Lower leg skin (tissue), 4 donors: ENCODE measurements around the gene LRRC10. TPM values are rescaled to one million over a fixed set of nuclear protein-coding genes. Genes with fewer than 3 reads are reported as not detected.
A peak's percentile ranks its signal among the peaks of the same experiment; 100 is the strongest.

Source experiments
- DNase-seq, 2 donors: peaks; one replicate each; pipeline ENCODE4 v3.0.0-alpha.2; 2019; ENCODE audit warnings: low spot score in 2 of 2
- H3K4me3 ChIP-seq: fragments of 200-600 bp; sonication (generic); 2 replicates; pipeline ENCODE4 v1.5.1; 2017; ENCODE audit warnings: mild to moderate bottlenecking, low read depth; ENCODE audit not compliant: poor library complexity, severe bottlenecking
- POLR2A ChIP-seq, 2 donors: fragments of 450-650 bp; IDR thresholded peaks; one replicate each; pipeline ENCODE4 v1.6.1; 2016 to 2017; ENCODE audit warnings: antibody characterized with exemption in 2 of 2, mild to moderate bottlenecking in 1 of 2, moderate library complexity in 1 of 2
- WGBS, 2 donors: methylation state at CpG; one replicate each; pipeline ENCODE4 v1.1.5; 2018; 5-methylcytosine and 5-hydroxymethylcytosine counted together
- intact Hi-C: fragments of 100-400 bp; cut with DNase I; formaldehyde crosslinking; loops from one replicate; pipeline ENCODE4 v1.15.0; 2023; ENCODE audit warnings: low total_unique reads
- total RNA-seq, 4 donors: library from RNA; depleted of rRNA; stranded (reverse); fragments of >200 nt; gene quantifications; one replicate each; pipeline ENCODE4 v1.1.0, GENCODE V29; 2016
- TF ChIP-seq, protein P1 (sequence below), 3 donors: fragments of 450-650 bp; IDR thresholded peaks; one replicate each; pipeline ENCODE4 v1.5.1; 2016; ENCODE audit warnings: antibody characterized with exemption in 3 of 3, mild to moderate bottlenecking in 3 of 3, moderate library complexity in 2 of 3

The LRRC10 gene
- total RNA-seq, 4 donors from 2014 or later = not detected

DNA sequence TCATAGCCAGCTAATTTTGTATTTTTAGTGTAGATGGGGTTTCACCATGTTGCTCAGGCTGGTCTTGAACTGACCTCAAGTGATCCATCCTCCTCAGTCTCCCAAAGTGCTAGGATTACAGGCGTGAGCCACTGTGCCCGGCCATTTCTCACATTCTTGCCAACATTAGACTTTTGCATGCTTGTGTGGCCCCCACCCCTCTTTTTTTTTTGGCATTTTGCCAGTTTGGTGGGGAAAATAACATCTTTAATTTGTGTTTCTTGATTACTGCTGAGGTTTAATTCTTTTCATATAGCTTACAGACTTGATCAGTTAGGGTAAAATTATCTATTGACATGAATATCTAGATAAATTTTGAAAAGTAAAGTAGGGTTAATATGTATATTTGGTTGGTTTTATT is 21.6 kb downstream of the LRRC10 start:
- WGBS, 2 donors = 84 to 90% methylated on average over 2 of the region's 2 CpGs
- TF ChIP-seq, protein P1, sequence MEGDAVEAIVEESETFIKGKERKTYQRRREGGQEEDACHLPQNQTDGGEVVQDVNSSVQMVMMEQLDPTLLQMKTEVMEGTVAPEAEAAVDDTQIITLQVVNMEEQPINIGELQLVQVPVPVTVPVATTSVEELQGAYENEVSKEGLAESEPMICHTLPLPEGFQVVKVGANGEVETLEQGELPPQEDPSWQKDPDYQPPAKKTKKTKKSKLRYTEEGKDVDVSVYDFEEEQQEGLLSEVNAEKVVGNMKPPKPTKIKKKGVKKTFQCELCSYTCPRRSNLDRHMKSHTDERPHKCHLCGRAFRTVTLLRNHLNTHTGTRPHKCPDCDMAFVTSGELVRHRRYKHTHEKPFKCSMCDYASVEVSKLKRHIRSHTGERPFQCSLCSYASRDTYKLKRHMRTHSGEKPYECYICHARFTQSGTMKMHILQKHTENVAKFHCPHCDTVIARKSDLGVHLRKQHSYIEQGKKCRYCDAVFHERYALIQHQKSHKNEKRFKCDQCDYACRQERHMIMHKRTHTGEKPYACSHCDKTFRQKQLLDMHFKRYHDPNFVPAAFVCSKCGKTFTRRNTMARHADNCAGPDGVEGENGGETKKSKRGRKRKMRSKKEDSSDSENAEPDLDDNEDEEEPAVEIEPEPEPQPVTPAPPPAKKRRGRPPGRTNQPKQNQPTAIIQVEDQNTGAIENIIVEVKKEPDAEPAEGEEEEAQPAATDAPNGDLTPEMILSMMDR (IDR thresholded peaks at IDR 0.05) = no peak
- no peak for TF ChIP-seq POLR2A (IDR thresholded peaks at IDR 0.05)
- intact Hi-C loops = loop anchor here (10.0 kb wide), 1 partner anchor 904 kb away; the partner anchor contains the start of gene NUP107
- no peak for DNase-seq
- no peak overlapping the region for H3K4me3 ChIP-seq

DNA sequence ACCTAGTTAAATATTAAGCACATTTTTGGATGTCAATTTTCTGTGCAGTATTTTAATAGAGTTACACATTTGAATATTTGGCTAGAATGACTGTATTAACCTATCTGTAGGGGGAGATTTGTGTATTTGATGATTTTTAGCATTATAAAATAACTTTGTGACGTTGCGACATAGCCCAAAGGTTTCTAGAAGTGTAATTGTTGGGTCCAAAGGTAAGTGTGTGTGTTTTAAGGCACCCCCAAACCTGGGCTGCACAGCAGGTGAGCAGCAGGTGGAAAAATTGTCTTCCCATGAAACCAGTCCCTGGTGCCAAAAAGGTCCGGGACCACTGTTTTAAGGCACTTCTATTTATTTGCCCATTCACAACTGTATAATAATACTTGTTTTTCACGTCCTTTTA is 22.2 kb downstream of the LRRC10 start:
- no peak for TF ChIP-seq POLR2A (IDR thresholded peaks at IDR 0.05)
- TF ChIP-seq, protein P1 (IDR thresholded peaks at IDR 0.05) = no peak
- H3K4me3 ChIP-seq = no peak overlapping the region
- intact Hi-C loops = loop anchor here (10.0 kb wide), 1 partner anchor 904 kb away; the partner anchor contains the start of gene NUP107
- no peak for DNase-seq
- 94 to 95% methylated on average over 4 of the region's 4 CpGs for WGBS, 2 donors

DNA sequence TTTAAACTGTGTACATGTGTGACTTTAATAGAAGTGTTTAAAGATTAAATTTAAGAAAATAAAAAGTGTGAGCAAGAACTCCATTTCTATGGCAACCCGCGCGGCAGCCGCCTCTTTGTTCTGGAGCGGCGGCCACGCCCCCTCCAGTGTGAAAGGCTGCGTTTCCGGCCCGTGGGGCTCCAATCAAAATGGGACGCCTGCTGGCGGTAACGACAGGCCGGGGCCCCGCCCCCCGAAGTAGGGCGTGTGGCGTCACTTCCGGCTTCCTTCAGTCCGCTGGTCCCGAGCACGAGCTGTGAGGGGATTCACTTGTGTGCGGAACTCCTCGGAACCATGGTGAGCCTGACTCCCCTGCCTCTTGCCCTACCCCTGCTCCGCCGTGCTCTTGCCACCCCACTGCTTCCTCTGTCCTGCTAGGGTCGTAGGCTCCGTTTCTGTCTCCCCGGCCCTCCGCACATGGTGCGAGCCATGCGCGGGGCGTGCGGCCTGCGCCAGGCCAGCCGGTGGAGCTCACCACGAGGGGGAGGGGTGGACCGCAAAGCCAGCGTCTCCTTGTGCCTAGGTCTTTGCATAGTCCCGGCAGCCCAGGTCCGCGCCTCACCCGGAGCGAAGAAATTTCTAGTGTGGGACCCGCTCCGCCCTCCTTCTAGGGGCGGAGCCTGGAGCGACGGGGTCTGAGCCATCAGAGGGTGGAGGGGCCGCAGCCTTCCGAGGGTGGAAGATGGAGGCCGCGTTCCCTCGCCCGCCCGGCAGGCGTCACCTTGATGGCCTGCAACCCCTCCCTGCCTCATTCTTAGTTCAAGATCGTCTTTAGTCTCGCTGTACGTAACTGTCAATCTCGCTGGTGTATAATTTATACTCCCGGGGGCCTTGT is 25.3 kb downstream of the LRRC10 start, which contains the start of gene CCT2:
Gene CCT2, plus strand, starts transcription at position 271 of the 874 bp plus-strand sequence. Its CDS starts 63 bp downstream, at position 334.
- H3K4me3 ChIP-seq = peak within 1 kb of the TSS; percentile 100
- DNase-seq = peak; percentile 97 to 99
- TF ChIP-seq POLR2A (IDR thresholded peaks at IDR 0.05) = peak in 1 of 2 donors; percentile 22
- TF ChIP-seq, protein P1 (IDR thresholded peaks at IDR 0.05) = no peak
- WGBS, 2 donors = 0% methylated on average over 32 to 57 of the region's 63 CpGs
- intact Hi-C loops = loop anchor here (10.0 kb wide), 1 partner anchor 901 kb away; the partner anchor contains the start of gene NUP107

DNA sequence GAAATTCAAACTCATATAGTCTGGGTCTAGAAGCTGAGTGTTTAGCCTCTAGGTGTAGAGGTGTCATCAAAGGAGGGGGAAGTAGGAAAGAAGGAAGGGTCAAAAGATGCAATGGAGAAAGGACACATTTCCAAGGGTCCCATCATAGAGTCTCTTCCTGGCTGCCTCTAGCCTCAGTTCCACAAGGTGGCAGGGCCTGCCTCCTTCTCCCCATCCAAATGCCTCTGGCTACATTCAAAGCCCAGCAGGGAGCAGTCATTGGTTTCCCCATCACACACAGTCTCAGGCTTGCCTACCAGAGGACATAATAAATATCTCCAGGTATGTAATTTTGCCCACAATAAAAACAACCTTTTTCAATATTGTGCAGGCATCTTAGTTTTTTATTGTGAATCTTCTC is 27.5 kb downstream of the LRRC10 start:
- H3K4me3 ChIP-seq = no peak overlapping the region
- DNase-seq = no peak
- TF ChIP-seq, protein P1 (IDR thresholded peaks at IDR 0.05) = no peak
- TF ChIP-seq POLR2A (IDR thresholded peaks at IDR 0.05) = no peak
- intact Hi-C loops = loop anchor here (10.0 kb wide), 1 partner anchor 898 kb away; the partner anchor contains the start of gene NUP107

DNA sequence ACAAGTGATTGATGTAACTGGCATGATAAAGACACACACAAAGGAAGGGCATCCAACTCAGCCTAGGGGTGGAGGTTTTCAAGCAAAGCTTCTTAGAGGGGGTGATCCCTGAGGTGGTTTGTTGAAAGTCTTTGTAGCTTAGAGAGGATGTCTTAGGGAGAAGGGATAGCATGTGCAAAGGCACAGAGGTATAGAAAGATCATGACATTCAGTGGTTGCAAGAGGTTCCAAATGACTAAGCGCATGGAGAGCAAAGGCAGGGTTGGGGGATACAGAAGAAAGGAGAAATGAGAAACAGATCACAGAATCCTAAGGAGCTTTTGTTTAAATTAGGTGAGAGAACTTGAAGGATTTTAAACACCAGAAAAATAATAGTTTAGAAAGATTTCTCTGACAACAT is 30.6 kb downstream of the LRRC10 start:
- TF ChIP-seq, protein P1 (IDR thresholded peaks at IDR 0.05) = no peak
- TF ChIP-seq POLR2A (IDR thresholded peaks at IDR 0.05) = no peak
- DNase-seq = no peak
- intact Hi-C loops = loop anchor here (10.0 kb wide), 1 partner anchor 895 kb away; the partner anchor contains the start of gene NUP107
- WGBS, 2 donors = 100% methylated on average over 1 of the region's 1 CpG
- H3K4me3 ChIP-seq = no peak overlapping the region
